Mesendoderm (in vitro differentiated cells): ENCODE measurements around the gene QSOX1.

Experiments
- DNase-seq: peaks from one replicate; pipeline ENCODE4 v3.0.0; 2013
- H2AK5ac ChIP-seq: 2 replicates; pipeline ENCODE4 v1.6.1; 2013; ENCODE audit warnings: low read length, inconsistent platforms
- H2BK120ac ChIP-seq: 2 replicates; pipeline ENCODE4 v1.6.1; 2013; ENCODE audit warnings: low read depth, mild to moderate bottlenecking, low read length, moderate library complexity, mixed read lengths
- H2BK15ac ChIP-seq: replicated peaks from 2 replicates; pipeline ENCODE4 v1.6.1; 2013; ENCODE audit warnings: low read depth, mild to moderate bottlenecking, moderate library complexity
- H2BK5ac ChIP-seq: 2 replicates; pipeline ENCODE4 v1.6.1; 2013; ENCODE audit warnings: low read length, inconsistent platforms
- H3K18ac ChIP-seq: 2 replicates; pipeline ENCODE4 v1.6.1; 2013; ENCODE audit warnings: mild to moderate bottlenecking, low read length, mixed read lengths
- H3K23ac ChIP-seq: one replicate; pipeline ENCODE4 v1.6.1; 2013; ENCODE audit warnings: low read length
- H3K27ac ChIP-seq: 2 replicates; pipeline ENCODE4 v1.5.1; 2013; ENCODE audit warnings: low read depth, mild to moderate bottlenecking, inconsistent platforms, low read length, moderate library complexity
- H3K27me3 ChIP-seq: 2 replicates; pipeline ENCODE4 v1.6.1; 2013; ENCODE audit warnings: low read length, control low read depth, mild to moderate bottlenecking, inconsistent platforms; ENCODE audit not compliant: insufficient read depth, poor library complexity
- H3K36me3 ChIP-seq: 2 replicates; pipeline ENCODE4 v1.6.1; 2013; ENCODE audit warnings: low read length, inconsistent platforms; ENCODE audit not compliant: control insufficient read depth, insufficient read depth
- H3K4ac ChIP-seq: one replicate; pipeline ENCODE4 v1.6.1; 2013; ENCODE audit warnings: low read depth, mild to moderate bottlenecking, low read length, moderate library complexity
- H3K4me1 ChIP-seq: 2 replicates; pipeline ENCODE4 v1.6.1; 2013; ENCODE audit warnings: low read depth, low read length, inconsistent platforms; ENCODE audit not compliant: control insufficient read depth
- H3K4me2 ChIP-seq: 2 replicates; pipeline ENCODE4 v1.6.1; 2013; ENCODE audit warnings: low read length
- H3K4me3 ChIP-seq: 2 replicates; pipeline ENCODE4 v1.5.1; 2013; ENCODE audit warnings: mild to moderate bottlenecking, low read length
- H3K56ac ChIP-seq: one replicate; pipeline ENCODE4 v1.6.1; 2013; ENCODE audit warnings: low read length
- H3K79me1 ChIP-seq: 2 replicates; pipeline ENCODE4 v1.6.1; 2013; ENCODE audit warnings: low read length, inconsistent platforms
- H3K79me2 ChIP-seq: 2 replicates; pipeline ENCODE4 v1.6.1; 2013; ENCODE audit warnings: mild to moderate bottlenecking, low read length; ENCODE audit not compliant: control insufficient read depth, insufficient read depth
- H3K9ac ChIP-seq: 2 replicates; pipeline ENCODE4 v1.6.1; 2013; ENCODE audit warnings: low read length, inconsistent platforms
- H4K5ac ChIP-seq: one replicate; pipeline ENCODE4 v1.6.1; 2013; ENCODE audit warnings: low read length
- H4K8ac ChIP-seq: one replicate; pipeline ENCODE4 v1.6.1; 2013; ENCODE audit warnings: low read depth, mild to moderate bottlenecking, control low read depth, low read length, moderate library complexity
- WGBS: extraction: QIAGEN DNeasy Blood & Tissue Kit; methylation state at CpG from one replicate; pipeline ENCODE4 v1.1.7; 2013; ENCODE audit warnings: low lambda C conversion rate, missing lambda C conversion rate; ENCODE audit not compliant: insufficient coverage; ENCODE audit errors: extremely low coverage; 5-methylcytosine and 5-hydroxymethylcytosine counted together

The QSOX1 gene

GRCh38 chr1:180224902-180225301 lies 70.2 kb downstream of the QSOX1 start:
- Histone ChIP-seq H4K8ac (no peak overlapping the region), H3K79me1 (no peaks in the 10 kb centered on the region), H3K4me2 (no peak overlapping the region), H3K9ac (no peak overlapping the region), H3K36me3 (no peaks in the 10 kb centered on the region), H3K27me3 (peaks cover 14% of the 10 kb centered on the region), H3K4ac (no peak overlapping the region), H3K79me2 (no peaks in the 10 kb centered on the region), H2AK5ac (no peak overlapping the region), H3K27ac (no peak overlapping the region), H3K23ac (no peak overlapping the region), H4K5ac (no peak overlapping the region), H3K4me1 (no peaks in the 10 kb centered on the region), H3K4me3 (no peak overlapping the region), H2BK15ac (no peak overlapping the region), H3K18ac (no peak overlapping the region), H2BK5ac (no peak overlapping the region), H2BK120ac (no peak overlapping the region), H3K56ac (no peak overlapping the region)
- no peak for DNase-seq
- WGBS = no CpG with 5 or more reads among the region's 5 CpGs

DNA sequence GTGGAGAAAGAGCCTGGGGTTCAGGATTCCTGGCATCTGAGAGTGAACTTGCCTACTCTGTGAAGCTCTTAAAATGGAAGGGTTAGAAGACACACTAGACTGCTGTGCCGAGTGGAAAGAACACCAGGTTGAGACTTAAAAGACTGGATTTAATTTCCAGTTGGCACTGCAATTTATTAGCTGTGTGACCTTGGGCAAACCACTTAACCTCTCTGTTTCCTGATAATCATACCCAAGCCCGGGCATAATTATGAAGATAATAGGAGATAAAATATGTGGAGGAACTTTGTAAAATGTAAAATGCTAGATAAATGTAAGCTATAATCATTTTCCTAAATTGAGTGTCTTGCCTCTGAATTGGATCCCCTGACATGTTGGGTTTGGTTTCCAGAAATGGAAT lies 70.7 kb downstream of the QSOX1 start:
- no peak overlapping the region for H4K5ac ChIP-seq
- no peak overlapping the region for H3K18ac ChIP-seq
- no peak overlapping the region for H2BK5ac ChIP-seq
- no peak overlapping the region for H3K9ac ChIP-seq
- H3K27me3 ChIP-seq = peaks cover 14% of the 10 kb centered on the region
- no peak overlapping the region for H3K27ac ChIP-seq
- H3K79me1 ChIP-seq = no peaks in the 10 kb centered on the region
- WGBS = no CpG with 5 or more reads among the region's 2 CpGs
- H3K79me2 ChIP-seq = no peaks in the 10 kb centered on the region
- H3K4ac ChIP-seq = no peak overlapping the region
- H3K56ac ChIP-seq = no peak overlapping the region
- DNase-seq = no peak
- no peak overlapping the region for H4K8ac ChIP-seq
- no peak overlapping the region for H2BK120ac ChIP-seq
- H3K36me3 ChIP-seq = no peaks in the 10 kb centered on the region
- no peak overlapping the region for H3K4me2 ChIP-seq
- no peak overlapping the region for H3K4me3 ChIP-seq
- H2BK15ac ChIP-seq = no peak overlapping the region
- H2AK5ac ChIP-seq = no peak overlapping the region
- H3K4me1 ChIP-seq = no peaks in the 10 kb centered on the region
- no peak overlapping the region for H3K23ac ChIP-seq

DNA sequence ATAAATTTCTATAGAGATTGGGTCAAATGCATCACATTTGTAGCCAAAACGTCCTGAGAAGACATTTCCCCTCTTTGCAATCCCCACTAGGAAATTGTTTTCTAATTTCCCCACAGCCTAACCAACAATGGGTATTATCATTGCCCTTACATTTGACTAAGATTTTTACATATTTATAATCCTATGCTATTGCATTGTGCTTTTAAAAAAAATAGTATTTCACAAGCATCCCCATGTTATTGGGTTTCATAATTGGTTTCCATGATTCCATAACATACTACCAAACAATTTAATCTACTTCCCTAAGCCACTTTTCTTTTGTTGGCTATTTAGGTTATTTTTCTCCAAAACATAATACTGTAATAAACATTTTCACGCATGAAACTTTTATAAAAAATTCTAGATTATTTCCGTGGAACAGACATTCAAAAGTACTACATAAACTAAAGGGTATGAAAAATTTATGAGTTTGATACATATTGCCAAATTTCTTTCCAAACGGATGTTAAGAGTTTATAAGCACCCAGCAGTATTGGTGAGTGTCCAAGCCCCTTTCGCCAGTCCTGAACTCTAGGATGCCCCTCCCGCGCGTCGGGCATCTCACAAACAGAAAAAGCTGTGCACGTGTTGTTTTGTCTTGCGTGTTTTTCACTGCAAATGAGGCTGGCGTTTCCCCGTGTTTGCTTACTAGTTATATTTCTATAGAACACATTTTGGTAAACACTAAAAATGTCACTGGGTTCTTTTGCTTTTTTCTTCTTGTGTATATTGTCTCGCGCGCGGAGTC lies 73.4 kb downstream of the QSOX1 start:
- Histone ChIP-seq H3K9ac (no peak overlapping the region), H3K4me1 (no peaks in the 10 kb centered on the region), H4K8ac (no peak overlapping the region), H2AK5ac (no peak overlapping the region), H3K36me3 (no peaks in the 10 kb centered on the region), H2BK120ac (no peak overlapping the region), H3K56ac (no peak overlapping the region), H3K27ac (no peak overlapping the region), H3K79me1 (no peaks in the 10 kb centered on the region), H2BK15ac (no peak overlapping the region), H2BK5ac (no peak overlapping the region), H3K4me3 (no peak overlapping the region), H3K23ac (no peak overlapping the region), H3K4ac (no peak overlapping the region), H3K79me2 (no peaks in the 10 kb centered on the region), H3K4me2 (no peak overlapping the region), H3K27me3 (peaks cover 32% of the 10 kb centered on the region), H4K5ac (no peak overlapping the region), H3K18ac (no peak overlapping the region)
- DNase-seq = no peak
- WGBS = no CpG with 5 or more reads among the region's 17 CpGs

GRCh38 chr1:180228648-180229482 lies 74.2 kb downstream of the QSOX1 start:
- Histone ChIP-seq H3K18ac (peak overlapping the region; percentile 1), H3K27me3 (peaks cover 40% of the 10 kb centered on the region), H3K4me2 (peak overlapping the region; percentile 16), H2BK5ac (no peak overlapping the region), H3K79me2 (no peaks in the 10 kb centered on the region), H3K23ac (no peak overlapping the region), H3K9ac (peak overlapping the region; percentile 18), H4K5ac (no peak overlapping the region), H3K27ac (no peak overlapping the region), H2BK120ac (no peak overlapping the region), H3K4me3 (peak overlapping the region; percentile 4), H3K4ac (no peak overlapping the region), H2AK5ac (no peak overlapping the region), H4K8ac (no peak overlapping the region), H2BK15ac (no peak overlapping the region), H3K79me1 (no peaks in the 10 kb centered on the region), H3K36me3 (no peaks in the 10 kb centered on the region), H3K4me1 (no peaks in the 10 kb centered on the region), H3K56ac (peak overlapping the region; percentile 36)
- no CpG with 5 or more reads among the region's 57 CpGs for WGBS
- DNase-seq = peak; percentile 48

GRCh38 chr1:180229483-180230415 lies 75.1 kb downstream of the QSOX1 start, which contains the start of gene LHX4:
Gene LHX4 (plus strand): TSS chr1:180230264. CDS start chr1:180230530, 266 bp downstream.
- Histone ChIP-seq H4K5ac (no peak within 1 kb of the TSS), H2BK15ac (no peak within 1 kb of the TSS), H3K79me1 (no peaks in the 10 kb centered on the region), H3K4ac (no peak within 1 kb of the TSS), H3K56ac (peak within 1 kb of the TSS; percentile 64), H3K9ac (peak within 1 kb of the TSS; percentile 18), H3K4me2 (peak within 1 kb of the TSS; percentile 76), H3K36me3 (no peaks in the 10 kb centered on the region), H3K23ac (no peak within 1 kb of the TSS), H3K4me3 (peak within 1 kb of the TSS; percentile 44), H3K79me2 (no peaks in the 10 kb centered on the region), H3K27ac (no peak within 1 kb of the TSS), H3K18ac (peak within 1 kb of the TSS; percentile 62), H3K27me3 (peaks cover 46% of the 10 kb centered on the region), H3K4me1 (no peaks in the 10 kb centered on the region), H4K8ac (no peak within 1 kb of the TSS), H2BK5ac (no peak within 1 kb of the TSS), H2AK5ac (no peak within 1 kb of the TSS), H2BK120ac (no peak within 1 kb of the TSS)
- no CpG with 5 or more reads among the region's 105 CpGs for WGBS
- peak; percentile 90 for DNase-seq
